ENCODE results near the gene LRRIQ1.

LRRIQ1 gene

GRCh38 chr12:85058339-85058738 is 22.2 kb downstream of the LRRIQ1 start:
- DNase-seq, result no peak

GRCh38 chr12:85059594-85059993 is 23.4 kb downstream of the LRRIQ1 start:
- no peak for DNase-seq

- DNase-seq, result no peak
Observed at GRCh38 chr12:85060916-85061315, 24.8 kb downstream of the LRRIQ1 start.

GRCh38 chr12:85065837-85066482 is 29.8 kb downstream of the LRRIQ1 start:
- no peak for DNase-seq

- no peak for DNase-seq
Observed at GRCh38 chr12:85072826-85073225, 36.7 kb downstream of the LRRIQ1 start.

GRCh38 chr12:85076688-85077430 is 40.7 kb downstream of the LRRIQ1 start:
- no peak for DNase-seq

- DNase-seq, result no peak
Observed at GRCh38 chr12:85085066-85085465, 48.9 kb downstream of the LRRIQ1 start.

- no peak for DNase-seq
Observed at GRCh38 chr12:85089792-85090191, 53.6 kb downstream of the LRRIQ1 start.

- DNase-seq, result no peak
Observed at GRCh38 chr12:85092814-85093370, 56.7 kb downstream of the LRRIQ1 start.

GRCh38 chr12:85095501-85095900 is 59.4 kb downstream of the LRRIQ1 start:
- DNase-seq, result no peak

- no peak for DNase-seq
Observed at GRCh38 chr12:85130646-85131045, 94.5 kb downstream of the LRRIQ1 start.

GRCh38 chr12:85138833-85139232 is 102.7 kb downstream of the LRRIQ1 start:
- DNase-seq, result no peak

- no peak for DNase-seq
Observed at GRCh38 chr12:85147331-85147730, 111.2 kb downstream of the LRRIQ1 start.

GRCh38 chr12:85152311-85152729 is 116.2 kb downstream of the LRRIQ1 start:
- no peak for DNase-seq

- no peak for DNase-seq
Observed at GRCh38 chr12:85155791-85156190, 119.6 kb downstream of the LRRIQ1 start.

GRCh38 chr12:85156569-85156968 is 120.4 kb downstream of the LRRIQ1 start:
- no peak for DNase-seq

GRCh38 chr12:85157035-85157603 is 121.0 kb downstream of the LRRIQ1 start:
- DNase-seq, result no peak

GRCh38 chr12:85163752-85164321 is 127.7 kb downstream of the LRRIQ1 start:
- no peak for DNase-seq

GRCh38 chr12:85179680-85180270 is 143.6 kb downstream of the LRRIQ1 start:
- no peak for DNase-seq

- no peak for DNase-seq
Observed at GRCh38 chr12:85182699-85183098, 146.5 kb downstream of the LRRIQ1 start.

GRCh38 chr12:85183855-85184254 is 147.7 kb downstream of the LRRIQ1 start:
- DNase-seq, result no peak

GRCh38 chr12:85186236-85186635 is 150.1 kb downstream of the LRRIQ1 start:
- DNase-seq, result no peak

GRCh38 chr12:85188619-85189018 is 152.5 kb downstream of the LRRIQ1 start:
- DNase-seq, result no peak
